ENCODE measurements around the gene MPDZ. TPM values are rescaled to one million over a fixed set of nuclear protein-coding genes. Genes with fewer than 3 reads are reported as not detected.

Gene MPDZ
- total RNA-seq, 1 experiment from 2014 or later = 46.7 TPM

DNA sequence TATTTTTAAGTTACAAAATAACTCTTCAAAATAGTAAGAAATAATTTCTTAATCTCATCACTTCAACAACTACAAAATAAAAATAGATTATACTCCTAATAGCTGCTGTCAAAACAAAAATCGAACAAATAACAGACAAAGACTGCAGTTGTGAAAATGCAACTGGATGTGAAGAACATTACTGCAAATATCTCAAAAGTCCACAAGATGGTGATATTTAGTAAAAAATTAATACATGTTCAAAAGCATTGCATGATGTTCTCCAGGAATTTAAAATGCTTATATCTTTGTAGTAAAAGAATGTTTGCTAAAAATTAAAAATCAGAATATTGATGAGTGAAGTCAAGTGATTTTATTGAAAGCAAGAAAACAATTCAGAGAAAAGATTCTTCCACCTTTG, 66.2 kb downstream of the MPDZ start:
- Histone ChIP-seq H3K9me3 (ENCODE audit: control insufficient read depth, low read depth, low read length) (no peaks in the 10 kb centered on the region), H2BK120ac (ENCODE audit: low read depth, low read length, poor library complexity, severe bottlenecking) (no peak overlapping the region), H3K4me1 (ENCODE audit: insufficient read depth, low read length) (no peaks in the 10 kb centered on the region), H4K8ac (replicated peaks; ENCODE audit: insufficient read length, low read depth, low read length) (no peak overlapping the region), H3K14ac (ENCODE audit: insufficient read depth, low read length) (no peak overlapping the region), H3K9ac (ENCODE audit: extremely low read depth, insufficient read length, low read length) (no peak overlapping the region), H3K56ac (ENCODE audit: insufficient read length, low read depth, low read length) (no peak overlapping the region), H3K79me1 (ENCODE audit: insufficient read depth, low read depth, low read length, poor library complexity, severe bottlenecking) (no peaks in the 10 kb centered on the region), H3K79me2 (ENCODE audit: insufficient read depth, low read length) (no peaks in the 10 kb centered on the region), H3K23me2 (ENCODE audit: insufficient read length, low read depth, low read length, poor library complexity, severe bottlenecking) (no peaks in the 10 kb centered on the region), H2AFZ (ENCODE audit: low read length) (no peak overlapping the region), H2BK15ac (ENCODE audit: low read depth, low read length) (no peak overlapping the region), H3K27ac (ENCODE audit: insufficient read length, low read depth, low read length) (no peak overlapping the region), H2BK20ac (ENCODE audit: low read depth, low read length, poor library complexity, severe bottlenecking) (no peak overlapping the region), H3K23ac (ENCODE audit: insufficient read length, low read depth, low read length) (no peak overlapping the region), H4K5ac (ENCODE audit: insufficient read length, low read depth, low read length) (no peak overlapping the region), H3K18ac (ENCODE audit: insufficient read length, low read depth, low read length) (no peak overlapping the region), H2AK5ac (ENCODE audit: insufficient read length, low read length) (no peak overlapping the region), H4K20me1 (ENCODE audit: control insufficient read depth, insufficient read depth, insufficient read length) (no peaks in the 10 kb centered on the region), H2BK5ac (ENCODE audit: insufficient read length, low read length) (no peak overlapping the region), H3T11ph (ENCODE audit: low read length) (no peak overlapping the region), H3K4ac (ENCODE audit: low read depth, low read length) (no peak overlapping the region), H4K91ac (ENCODE audit: insufficient read length, low read depth, low read length) (no peak overlapping the region), H2BK12ac (ENCODE audit: insufficient read length, low read depth, low read length) (no peak overlapping the region), H3K27me3 (ENCODE audit: insufficient read depth, low read length) (no peaks in the 10 kb centered on the region), H3K4me2 (ENCODE audit: insufficient read depth, insufficient read length, low read length) (no peak overlapping the region)
- Mint-ChIP-seq H3K27ac (no peak overlapping the region), H3K36me3 (ENCODE audit: insufficient read depth in 1 of 3, low read depth in 3 of 3) (peaks cover 10 to 33% (median 23%) of the 10 kb centered on the region in 3 experiments), H3K9me3 (no peaks in the 10 kb centered on the region; a peak in 1 of 5 replicates), H3K27me3 (ENCODE audit: low read depth) (no peaks in the 10 kb centered on the region), H3K4me3 (no peak overlapping the region), H3K4me1 (no peaks in the 10 kb centered on the region)
- TF ChIP-seq CTCF (conservative IDR thresholded peaks at IDR 0.05) = no peak; the same call in 1 of the 3 replicates
- no peak for DNase-seq
- 100% methylated on average over 1 of the region's 1 CpG for WGBS (ENCODE audit: extremely low coverage, insufficient read length, low lambda C conversion rate)
